DOHH2 (cell line): ENCODE measurements around the gene TOPBP1.

Experiments
- H3F3A ChIP-seq: fragments of 200-600 bp; sonication (generic), shearing (Covaris generic); 2 replicates; pipeline ENCODE4 v1.6.0; 2016; ENCODE audit warnings: antibody characterized with exemption, mild to moderate bottlenecking; ENCODE audit not compliant: control insufficient read depth, insufficient read depth
- H3K27ac ChIP-seq: fragments of 200-600 bp; sonication (generic); 2 replicates; pipeline ENCODE4 v1.5.1; 2014; ENCODE audit warnings: low read depth, mild to moderate bottlenecking, low read length, moderate library complexity
- H3K27me3 ChIP-seq: fragments of 200-600 bp; sonication (generic); 2 replicates; pipeline ENCODE4 v1.6.1; 2014; ENCODE audit warnings: mild to moderate bottlenecking, low read length, mixed read lengths; ENCODE audit not compliant: control insufficient read depth
- H3K36me3 ChIP-seq: fragments of 200-600 bp; sonication (generic); 2 replicates; pipeline ENCODE4 v1.6.1; 2014; ENCODE audit warnings: mild to moderate bottlenecking, low read length, moderate library complexity, mixed read lengths; ENCODE audit not compliant: control insufficient read depth
- H3K4me1 ChIP-seq: fragments of 200-600 bp; sonication (generic); 2 replicates; pipeline ENCODE4 v1.6.1; 2014; ENCODE audit warnings: mild to moderate bottlenecking, low read length, mixed read lengths; ENCODE audit not compliant: control insufficient read depth
- H3K4me2 ChIP-seq: fragments of 200-600 bp; sonication (generic); 2 replicates; pipeline ENCODE4 v1.6.0; 2014; ENCODE audit warnings: mild to moderate bottlenecking, low read length, moderate library complexity
- H3K4me3 ChIP-seq: fragments of 200-600 bp; sonication (generic); 2 replicates; pipeline ENCODE4 v1.5.1; 2014; ENCODE audit warnings: mild to moderate bottlenecking, low read length, mixed read lengths
- H3K79me2 ChIP-seq: fragments of 200-600 bp; sonication (generic); 2 replicates; pipeline ENCODE4 v1.6.1; 2014; ENCODE audit warnings: mild to moderate bottlenecking, low read length, mixed read lengths; ENCODE audit not compliant: control insufficient read depth
- H3K9me2 ChIP-seq: fragments of 200-600 bp; sonication (generic); replicated peaks from 2 replicates; pipeline ENCODE4 v1.6.1; 2014; ENCODE audit warnings: mild to moderate bottlenecking, low read length, mixed read lengths; ENCODE audit not compliant: control insufficient read depth
- H3K9me3 ChIP-seq: fragments of 200-600 bp; sonication (generic); 2 replicates; pipeline ENCODE4 v1.6.1; 2014; ENCODE audit warnings: antibody characterized with exemption, low read length, mixed read lengths; ENCODE audit not compliant: control insufficient read depth, insufficient read depth
- H4K20me1 ChIP-seq: fragments of 200-600 bp; sonication (generic); 2 replicates; pipeline ENCODE4 v1.6.0; 2014; ENCODE audit warnings: low read depth, mild to moderate bottlenecking, antibody characterized with exemption, low read length, moderate library complexity; ENCODE audit not compliant: control insufficient read depth, insufficient read depth
- EZH2phosphoT487 ChIP-seq: fragments of 200-600 bp; sonication (generic); IDR thresholded peaks from 2 replicates; pipeline ENCODE4 v1.6.1; 2017; ENCODE audit warnings: borderline replicate concordance, mild to moderate bottlenecking, antibody characterized with exemption, low read length, moderate library complexity, mixed read lengths
- TF ChIP-seq, protein P1 (sequence below): fragments of 200-600 bp; sonication (generic); IDR thresholded peaks from one replicate; pipeline ENCODE4 v1.5.1; 2014; ENCODE audit warnings: antibody characterized with exemption, mild to moderate bottlenecking, low read depth, low read length; ENCODE audit not compliant: poor library complexity, severe bottlenecking

Gene TOPBP1

DNA sequence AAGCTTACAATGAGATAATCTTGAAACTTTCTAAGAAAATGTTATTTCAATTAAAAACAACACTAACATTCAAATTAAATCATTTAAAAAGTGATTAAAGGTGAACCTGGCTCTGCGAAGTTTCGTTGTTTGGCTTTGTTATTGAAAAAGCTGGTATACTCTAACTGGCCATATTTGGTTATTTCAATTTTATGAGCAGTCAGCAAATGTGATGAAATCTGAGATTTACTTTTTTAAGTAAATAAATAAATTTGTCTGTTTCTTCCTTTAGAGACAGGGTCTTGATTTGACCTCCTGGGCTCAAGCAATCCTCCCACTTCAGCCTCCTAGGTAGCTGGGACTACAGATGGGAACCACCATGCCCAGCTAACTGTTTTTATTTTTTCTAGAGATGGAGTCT, 50.2 kb downstream of the TOPBP1 start:
- peaks cover 92% of the 10 kb centered on the region for H3K36me3 ChIP-seq

DNA sequence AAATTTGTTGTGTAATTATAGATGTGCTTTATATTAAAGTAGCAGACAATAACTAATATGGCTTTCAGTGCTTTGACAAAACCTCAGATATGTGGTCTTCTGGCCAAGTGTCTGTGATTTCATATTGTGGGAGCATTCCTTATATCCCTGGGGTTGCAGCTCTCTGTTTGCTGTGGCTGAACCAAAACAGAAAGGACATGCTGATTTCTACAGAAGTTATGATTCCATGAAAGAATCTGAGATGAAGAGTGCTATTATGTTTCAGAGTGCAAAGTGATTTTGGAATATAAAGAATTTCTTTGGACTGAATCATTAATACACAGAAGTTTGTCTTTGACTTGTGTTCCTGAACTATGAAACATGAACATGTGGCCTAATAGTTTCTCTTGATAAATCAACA, 51.7 kb downstream of the TOPBP1 start:
- H3K4me2 ChIP-seq = no peak overlapping the region
- H3K79me2 ChIP-seq = no peaks in the 10 kb centered on the region
- TF ChIP-seq EZH2phosphoT487 = no peak
- TF ChIP-seq, protein P1, sequence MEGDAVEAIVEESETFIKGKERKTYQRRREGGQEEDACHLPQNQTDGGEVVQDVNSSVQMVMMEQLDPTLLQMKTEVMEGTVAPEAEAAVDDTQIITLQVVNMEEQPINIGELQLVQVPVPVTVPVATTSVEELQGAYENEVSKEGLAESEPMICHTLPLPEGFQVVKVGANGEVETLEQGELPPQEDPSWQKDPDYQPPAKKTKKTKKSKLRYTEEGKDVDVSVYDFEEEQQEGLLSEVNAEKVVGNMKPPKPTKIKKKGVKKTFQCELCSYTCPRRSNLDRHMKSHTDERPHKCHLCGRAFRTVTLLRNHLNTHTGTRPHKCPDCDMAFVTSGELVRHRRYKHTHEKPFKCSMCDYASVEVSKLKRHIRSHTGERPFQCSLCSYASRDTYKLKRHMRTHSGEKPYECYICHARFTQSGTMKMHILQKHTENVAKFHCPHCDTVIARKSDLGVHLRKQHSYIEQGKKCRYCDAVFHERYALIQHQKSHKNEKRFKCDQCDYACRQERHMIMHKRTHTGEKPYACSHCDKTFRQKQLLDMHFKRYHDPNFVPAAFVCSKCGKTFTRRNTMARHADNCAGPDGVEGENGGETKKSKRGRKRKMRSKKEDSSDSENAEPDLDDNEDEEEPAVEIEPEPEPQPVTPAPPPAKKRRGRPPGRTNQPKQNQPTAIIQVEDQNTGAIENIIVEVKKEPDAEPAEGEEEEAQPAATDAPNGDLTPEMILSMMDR = no peak
- no peak overlapping the region for H3K27ac ChIP-seq
- H3K9me3 ChIP-seq = no peaks in the 10 kb centered on the region
- peaks cover 89% of the 10 kb centered on the region for H3K36me3 ChIP-seq
- peaks cover 8% of the 10 kb centered on the region; the same call in 1 of the 2 replicates for H3F3A ChIP-seq
- no peaks in the 10 kb centered on the region for H4K20me1 ChIP-seq
- H3K4me3 ChIP-seq = no peak overlapping the region
- H3K27me3 ChIP-seq = no peaks in the 10 kb centered on the region
- H3K9me2 ChIP-seq = no peaks in the 10 kb centered on the region
- no peaks in the 10 kb centered on the region for H3K4me1 ChIP-seq

More for the DNA sequence above, 50.2 kb downstream of the TOPBP1 start:
- Histone ChIP-seq H3K27me3 (no peaks in the 10 kb centered on the region), H4K20me1 (no peaks in the 10 kb centered on the region), H3K4me3 (no peak overlapping the region), H3K4me2 (no peak overlapping the region), H3K9me2 (no peaks in the 10 kb centered on the region), H3K4me1 (no peaks in the 10 kb centered on the region), H3F3A (peaks cover 8% of the 10 kb centered on the region; the same call in 1 of the 2 replicates), H3K9me3 (no peaks in the 10 kb centered on the region), H3K79me2 (no peaks in the 10 kb centered on the region), H3K27ac (no peak overlapping the region)
- no peak for TF ChIP-seq EZH2phosphoT487
- TF ChIP-seq, protein P1 = no peak

DNA sequence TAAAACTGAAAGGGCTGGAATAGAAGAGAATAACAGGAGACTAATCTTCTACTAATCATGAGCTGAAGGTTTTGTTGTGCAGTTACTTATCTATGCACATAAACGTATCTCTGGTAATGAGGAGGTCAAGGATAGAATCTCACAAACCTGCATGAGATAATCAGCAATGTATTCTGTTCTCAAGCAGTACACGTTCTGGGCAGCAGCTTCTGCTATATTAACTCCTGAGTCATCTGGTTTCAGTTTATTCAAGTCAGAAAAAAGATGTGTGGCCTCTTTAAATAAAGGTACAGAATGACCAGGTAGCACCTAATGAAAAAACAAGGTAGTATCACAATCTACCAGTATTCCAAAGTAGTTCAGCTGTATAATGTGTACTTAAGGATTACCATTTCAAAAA, 53.4 kb downstream of the TOPBP1 start:
- no peak for TF ChIP-seq EZH2phosphoT487
- TF ChIP-seq, protein P1 = no peak
- Histone ChIP-seq H4K20me1 (no peaks in the 10 kb centered on the region), H3K79me2 (no peaks in the 10 kb centered on the region), H3K9me2 (no peaks in the 10 kb centered on the region), H3K9me3 (no peaks in the 10 kb centered on the region), H3K27me3 (no peaks in the 10 kb centered on the region), H3K4me2 (no peak overlapping the region), H3K4me1 (no peaks in the 10 kb centered on the region), H3K27ac (no peak overlapping the region), H3F3A (peaks cover 8% of the 10 kb centered on the region; the same call in 1 of the 2 replicates), H3K4me3 (no peak overlapping the region), H3K36me3 (peaks cover 91% of the 10 kb centered on the region)

DNA sequence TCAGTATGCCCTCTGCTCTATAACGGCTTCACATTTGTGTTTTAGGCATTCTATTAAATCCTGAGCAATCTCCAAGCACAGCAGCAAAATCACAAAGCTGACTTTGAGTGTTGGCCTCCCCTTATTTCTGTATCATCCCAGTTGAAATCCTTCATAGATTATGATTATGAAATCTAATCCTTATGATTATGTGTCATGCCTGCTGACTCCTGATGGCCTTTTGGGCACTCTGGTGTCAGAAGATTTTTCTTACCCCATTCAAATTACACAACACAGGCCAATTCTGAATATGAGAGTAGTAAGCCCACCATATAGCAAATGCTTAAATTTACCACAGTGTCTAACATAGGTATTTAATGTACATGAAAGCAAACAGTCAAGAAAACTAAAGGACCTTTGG, 53.9 kb downstream of the TOPBP1 start:
- H3K27ac ChIP-seq = no peak overlapping the region
- peaks cover 91% of the 10 kb centered on the region for H3K36me3 ChIP-seq
- H3K79me2 ChIP-seq = no peaks in the 10 kb centered on the region
- no peaks in the 10 kb centered on the region for H3K4me1 ChIP-seq
- H3K27me3 ChIP-seq = no peaks in the 10 kb centered on the region
- no peak overlapping the region for H3K4me3 ChIP-seq
- no peak overlapping the region for H3K4me2 ChIP-seq
- peaks cover 8% of the 10 kb centered on the region; the same call in 1 of the 2 replicates for H3F3A ChIP-seq
- no peaks in the 10 kb centered on the region for H3K9me3 ChIP-seq
- no peaks in the 10 kb centered on the region for H3K9me2 ChIP-seq
- TF ChIP-seq, protein P1 = no peak
- no peak for TF ChIP-seq EZH2phosphoT487
- no peaks in the 10 kb centered on the region for H4K20me1 ChIP-seq
